Astrocyte of the cerebellum (primary cell): ENCODE data around the gene PACRG.
A peak's percentile ranks its signal among the peaks of the same experiment; 100 is the strongest.

ENCODE experiments used
- DNase-seq: peaks from one replicate; pipeline ENCODE4 v3.0.0-alpha.2; 2011; ENCODE audit warnings: low read depth
- H3K4me3 ChIP-seq: 2 replicates; pipeline ENCODE4 v1.5.1; 2011; ENCODE audit warnings: mild to moderate bottlenecking, low read depth, low read length, moderate library complexity
- in situ Hi-C: cut with HindIII; loops from 2 replicates; pipeline ENCODE4 v1.10.0; 2017; ENCODE audit warnings: low sequenced_read_pairs
- TF ChIP-seq, protein P1 (sequence below): IDR thresholded peaks from 2 replicates; pipeline ENCODE4 v1.5.1; 2012; ENCODE audit warnings: low read length, low read depth, moderate library complexity, mild to moderate bottlenecking; ENCODE audit errors: missing control alignments

Gene PACRG

DNA sequence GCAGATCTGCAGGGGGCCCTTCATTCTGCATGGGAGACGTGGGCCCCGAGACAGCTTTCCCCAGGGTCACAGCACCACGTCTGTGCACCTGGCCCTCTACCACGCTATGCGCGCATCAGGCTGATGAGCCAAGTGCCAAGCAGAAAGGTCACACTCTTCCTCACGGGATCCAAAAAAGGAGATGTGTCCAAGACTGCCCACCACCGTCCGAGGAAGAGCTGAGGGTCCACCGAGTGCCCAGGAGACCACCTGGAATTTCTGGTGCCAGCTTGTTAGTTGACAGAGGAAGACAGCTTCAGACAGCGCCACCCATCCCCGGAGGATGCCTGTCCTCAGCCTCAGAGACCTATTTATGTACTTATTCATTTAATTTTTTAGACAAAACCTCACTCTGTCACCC is 609.2 kb downstream of the PACRG start:
- TF ChIP-seq, protein P1, sequence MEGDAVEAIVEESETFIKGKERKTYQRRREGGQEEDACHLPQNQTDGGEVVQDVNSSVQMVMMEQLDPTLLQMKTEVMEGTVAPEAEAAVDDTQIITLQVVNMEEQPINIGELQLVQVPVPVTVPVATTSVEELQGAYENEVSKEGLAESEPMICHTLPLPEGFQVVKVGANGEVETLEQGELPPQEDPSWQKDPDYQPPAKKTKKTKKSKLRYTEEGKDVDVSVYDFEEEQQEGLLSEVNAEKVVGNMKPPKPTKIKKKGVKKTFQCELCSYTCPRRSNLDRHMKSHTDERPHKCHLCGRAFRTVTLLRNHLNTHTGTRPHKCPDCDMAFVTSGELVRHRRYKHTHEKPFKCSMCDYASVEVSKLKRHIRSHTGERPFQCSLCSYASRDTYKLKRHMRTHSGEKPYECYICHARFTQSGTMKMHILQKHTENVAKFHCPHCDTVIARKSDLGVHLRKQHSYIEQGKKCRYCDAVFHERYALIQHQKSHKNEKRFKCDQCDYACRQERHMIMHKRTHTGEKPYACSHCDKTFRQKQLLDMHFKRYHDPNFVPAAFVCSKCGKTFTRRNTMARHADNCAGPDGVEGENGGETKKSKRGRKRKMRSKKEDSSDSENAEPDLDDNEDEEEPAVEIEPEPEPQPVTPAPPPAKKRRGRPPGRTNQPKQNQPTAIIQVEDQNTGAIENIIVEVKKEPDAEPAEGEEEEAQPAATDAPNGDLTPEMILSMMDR = no peak
- no peak overlapping the region for H3K4me3 ChIP-seq
- in situ Hi-C loops = no loop called here
- DNase-seq = no peak

DNA sequence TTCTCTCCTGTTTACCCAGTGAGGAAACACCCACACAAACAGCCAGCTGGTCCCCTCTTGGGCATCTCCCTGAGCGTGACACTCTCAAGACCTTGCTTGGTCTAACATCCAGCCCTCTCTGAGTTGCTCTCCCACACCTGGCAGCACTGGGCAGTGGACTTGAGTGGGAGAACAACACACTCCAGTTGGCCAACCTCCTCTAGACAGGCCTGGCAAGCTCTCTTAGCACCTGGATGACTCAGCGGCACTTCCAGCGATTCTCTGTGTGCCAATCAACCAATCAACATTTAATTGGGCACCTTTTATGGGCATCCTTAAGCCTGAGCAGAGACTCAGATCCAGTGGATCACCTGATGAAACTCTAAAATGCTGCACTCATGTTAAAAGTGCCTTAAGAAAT is 610.2 kb downstream of the PACRG start:
- in situ Hi-C loops = no loop called here

DNA sequence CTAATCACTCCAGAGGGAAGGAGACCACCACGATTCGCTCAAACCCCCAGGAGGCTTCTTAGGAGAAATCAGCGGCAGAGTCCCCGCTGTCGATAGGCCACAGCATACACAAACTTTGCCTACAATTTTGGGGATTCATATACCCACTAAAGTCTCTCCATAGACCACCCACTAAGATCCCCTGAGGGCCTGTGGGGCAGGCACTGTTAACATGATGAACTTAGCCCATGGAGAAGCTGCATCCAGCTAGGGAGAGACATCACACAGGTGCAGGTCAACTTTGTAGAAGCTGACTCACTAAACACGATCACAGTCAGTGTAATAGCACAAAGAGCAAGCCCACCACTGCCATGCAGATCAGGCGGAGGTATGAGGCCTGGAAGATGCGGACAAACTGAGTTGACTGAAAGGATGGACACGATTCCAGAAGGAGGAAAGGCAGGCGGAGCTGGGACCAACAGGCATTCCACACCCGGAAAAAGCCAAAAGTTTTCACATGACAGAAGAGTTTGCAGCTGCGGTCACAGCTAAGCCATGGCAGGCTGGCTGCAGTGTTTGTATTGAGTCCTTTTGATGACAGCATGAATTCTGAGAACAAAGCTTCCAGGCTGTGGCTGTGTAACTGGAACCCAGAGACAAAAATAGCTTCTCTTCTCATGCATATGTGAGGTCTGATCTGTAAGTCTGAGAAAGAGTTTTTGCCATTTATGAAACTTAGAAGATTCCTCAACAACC is 611.1 kb downstream of the PACRG start:
- TF ChIP-seq, protein P1 = no peak
- no peak overlapping the region for H3K4me3 ChIP-seq
- DNase-seq = peak; percentile 88
- in situ Hi-C loops = no loop called here

More for the DNA sequence above, 610.2 kb downstream of the PACRG start:
- TF ChIP-seq, protein P1 = no peak
- H3K4me3 ChIP-seq = no peak overlapping the region
- no peak for DNase-seq

DNA sequence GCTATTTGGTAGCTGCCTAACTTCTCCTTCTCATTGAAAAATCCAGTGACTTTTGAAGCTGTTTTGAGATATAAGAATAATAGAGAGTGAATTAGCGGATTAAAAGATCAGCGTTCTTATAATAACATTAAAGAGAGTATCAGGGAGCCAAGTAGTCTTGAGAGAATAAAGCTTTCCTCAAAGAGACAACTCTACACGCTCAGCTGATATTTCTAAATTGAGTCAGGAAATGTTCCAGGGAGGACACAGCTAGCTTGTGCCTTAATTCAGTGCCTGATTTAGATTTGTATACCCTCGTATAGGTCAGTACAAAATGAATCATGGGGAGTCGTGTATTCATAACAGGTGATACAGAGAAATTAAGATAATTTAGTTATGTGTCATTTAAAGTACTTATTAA is 611.7 kb downstream of the PACRG start:
- TF ChIP-seq, protein P1 = no peak
- DNase-seq = no peak
- no peak overlapping the region for H3K4me3 ChIP-seq
- in situ Hi-C loops = no loop called here

DNA sequence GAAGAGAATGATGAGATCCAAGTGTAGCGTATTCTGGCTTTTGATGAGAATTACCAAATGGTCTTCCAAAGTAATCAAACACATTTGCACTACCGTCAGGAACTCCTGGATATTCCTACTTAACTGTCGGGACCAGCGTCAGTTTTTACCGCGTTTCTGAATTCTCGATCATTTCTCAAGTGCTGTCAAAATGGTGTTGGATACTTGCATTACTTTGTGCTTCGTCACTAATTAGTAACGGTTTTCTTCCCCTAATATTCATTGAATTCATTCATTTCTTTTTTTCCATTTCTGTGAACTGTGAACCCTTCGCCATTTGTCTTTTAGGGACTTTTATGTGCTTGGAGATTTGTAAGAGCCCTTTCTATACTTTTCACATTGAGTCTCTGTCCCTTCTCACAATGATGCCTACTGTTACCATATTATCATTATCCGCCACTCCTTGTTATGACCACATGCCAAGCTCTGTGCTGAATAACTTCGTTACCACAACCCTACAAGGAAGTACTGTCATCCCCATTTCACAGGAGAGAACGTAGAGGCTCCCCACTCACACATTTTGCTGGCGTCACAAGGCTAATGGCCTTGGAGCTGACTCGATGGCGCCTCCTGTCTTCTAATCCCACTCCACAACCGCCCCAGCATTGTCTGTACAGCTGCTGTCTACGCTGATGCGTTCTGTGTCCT is 612.6 kb downstream of the PACRG start:
- TF ChIP-seq, protein P1 = peak; percentile 8
- in situ Hi-C loops = no loop called here
- no peak overlapping the region for H3K4me3 ChIP-seq
- no peak for DNase-seq

DNA sequence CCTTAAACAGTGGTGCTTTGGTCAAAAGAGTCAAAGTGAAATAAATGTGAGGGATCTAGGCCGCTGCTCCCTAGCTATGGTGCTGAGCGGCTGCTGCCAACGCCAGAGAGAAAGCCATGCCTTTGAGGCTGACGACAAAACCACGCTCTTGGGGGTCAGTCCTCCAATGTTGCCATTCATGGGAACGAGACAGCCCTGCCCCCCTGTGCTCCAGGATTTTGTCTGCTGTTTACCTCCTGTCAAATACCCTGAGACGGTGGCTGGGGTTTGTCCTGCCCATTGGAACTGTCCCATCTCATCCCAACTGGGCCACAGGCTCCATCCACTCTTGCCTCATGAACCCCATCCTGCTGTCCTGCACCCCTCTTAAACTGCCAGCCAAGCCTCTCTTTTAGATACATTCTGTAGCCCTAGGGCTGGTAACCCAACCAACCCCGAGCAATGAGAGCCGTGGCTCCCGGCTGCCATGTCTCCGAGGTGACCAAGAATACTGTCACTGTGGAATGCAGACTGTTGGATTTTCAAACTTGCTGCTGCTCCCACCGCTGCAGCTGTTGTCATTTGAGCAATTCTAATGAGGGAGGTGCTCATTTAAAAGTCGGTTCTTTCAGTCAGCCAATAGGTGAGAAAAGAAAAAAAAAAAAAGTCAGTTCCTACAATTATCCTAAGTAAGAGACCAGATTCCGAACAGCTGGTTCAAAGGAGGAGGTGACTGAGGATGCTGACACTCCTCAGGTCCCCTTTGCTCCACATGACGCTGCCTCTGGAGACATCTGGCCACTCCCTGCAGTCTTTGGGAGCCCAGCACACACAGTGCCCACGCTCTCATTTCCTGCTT is 613.7 kb downstream of the PACRG start:
- H3K4me3 ChIP-seq = no peak overlapping the region
- TF ChIP-seq, protein P1 = no peak
- DNase-seq = no peak
- in situ Hi-C loops = no loop called here
